ENCODE data around the gene TDRD10.

Gene TDRD10

GRCh38 chr1:154550070-154550469 is 48.1 kb downstream of the TDRD10 start:
- DNase-seq (ENCODE audit: low read depth): no peak
- no peak overlapping the region for H3K4me3 ChIP-seq (ENCODE audit: control insufficient read depth, low read depth, low read length)
- TF ChIP-seq, protein P1, sequence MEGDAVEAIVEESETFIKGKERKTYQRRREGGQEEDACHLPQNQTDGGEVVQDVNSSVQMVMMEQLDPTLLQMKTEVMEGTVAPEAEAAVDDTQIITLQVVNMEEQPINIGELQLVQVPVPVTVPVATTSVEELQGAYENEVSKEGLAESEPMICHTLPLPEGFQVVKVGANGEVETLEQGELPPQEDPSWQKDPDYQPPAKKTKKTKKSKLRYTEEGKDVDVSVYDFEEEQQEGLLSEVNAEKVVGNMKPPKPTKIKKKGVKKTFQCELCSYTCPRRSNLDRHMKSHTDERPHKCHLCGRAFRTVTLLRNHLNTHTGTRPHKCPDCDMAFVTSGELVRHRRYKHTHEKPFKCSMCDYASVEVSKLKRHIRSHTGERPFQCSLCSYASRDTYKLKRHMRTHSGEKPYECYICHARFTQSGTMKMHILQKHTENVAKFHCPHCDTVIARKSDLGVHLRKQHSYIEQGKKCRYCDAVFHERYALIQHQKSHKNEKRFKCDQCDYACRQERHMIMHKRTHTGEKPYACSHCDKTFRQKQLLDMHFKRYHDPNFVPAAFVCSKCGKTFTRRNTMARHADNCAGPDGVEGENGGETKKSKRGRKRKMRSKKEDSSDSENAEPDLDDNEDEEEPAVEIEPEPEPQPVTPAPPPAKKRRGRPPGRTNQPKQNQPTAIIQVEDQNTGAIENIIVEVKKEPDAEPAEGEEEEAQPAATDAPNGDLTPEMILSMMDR (conservative IDR thresholded peaks at IDR 0.05; ENCODE audit: control insufficient read depth, insufficient read depth, low read depth, low read length): no peak

- H3K4me3 ChIP-seq (ENCODE audit: control insufficient read depth, low read depth, low read length): no peak overlapping the region
- DNase-seq (ENCODE audit: low read depth): no peak
- TF ChIP-seq, protein P1 (conservative IDR thresholded peaks at IDR 0.05; ENCODE audit: control insufficient read depth, insufficient read depth, low read depth, low read length): no peak
Measured at GRCh38 chr1:154550657-154551056, 48.6 kb downstream of the TDRD10 start.

DNA sequence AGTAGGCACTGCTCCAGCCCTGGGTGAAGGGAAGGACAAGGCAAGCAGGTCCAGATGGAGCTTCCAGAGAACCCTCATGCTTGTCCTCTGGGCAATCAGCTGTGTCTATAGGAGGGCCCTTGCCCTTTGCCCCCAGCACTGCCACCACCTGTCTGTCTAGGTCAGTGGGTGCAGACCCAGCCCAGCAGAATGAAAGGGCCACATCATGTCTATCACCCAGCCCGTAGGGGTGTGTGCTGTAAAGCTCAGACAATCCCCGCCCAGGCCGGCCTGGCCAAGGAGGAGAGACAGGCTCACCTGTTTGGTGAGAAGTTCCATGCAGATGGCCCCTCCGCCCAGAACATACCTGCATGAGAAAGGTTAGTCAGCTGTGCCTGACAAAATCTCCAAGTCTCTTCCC is 49.5 kb downstream of the TDRD10 start:
- no peak overlapping the region for H3K4me3 ChIP-seq (ENCODE audit: control insufficient read depth, low read depth, low read length)
- no peak for DNase-seq (ENCODE audit: low read depth)
- TF ChIP-seq, protein P1 (conservative IDR thresholded peaks at IDR 0.05; ENCODE audit: control insufficient read depth, insufficient read depth, low read depth, low read length): no peak

DNA sequence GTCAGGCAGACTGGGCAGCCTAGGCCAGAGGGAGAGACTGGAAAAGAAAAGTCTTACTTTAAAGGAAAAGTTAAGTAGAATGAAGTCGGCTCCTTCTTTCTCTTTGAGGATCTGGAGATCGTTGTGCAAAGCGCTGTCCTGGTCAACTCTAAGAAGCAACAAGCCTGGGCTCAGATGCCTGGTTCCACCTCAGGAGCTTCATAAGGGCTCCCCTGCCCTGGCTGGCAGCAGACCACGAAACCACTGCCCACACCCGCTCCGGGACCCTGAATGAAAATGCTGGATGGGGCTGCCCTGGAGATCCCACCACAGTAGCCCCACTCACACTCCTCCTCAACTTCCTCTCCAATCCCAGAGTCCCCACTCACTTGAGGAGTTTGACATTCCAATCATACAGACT is 50.0 kb downstream of the TDRD10 start:
- no peak overlapping the region for H3K4me3 ChIP-seq (ENCODE audit: control insufficient read depth, low read depth, low read length)
- DNase-seq (ENCODE audit: low read depth): no peak
- TF ChIP-seq, protein P1 (conservative IDR thresholded peaks at IDR 0.05; ENCODE audit: control insufficient read depth, insufficient read depth, low read depth, low read length): no peak

- no peak overlapping the region for H3K4me3 ChIP-seq (ENCODE audit: control insufficient read depth, low read depth, low read length)
- TF ChIP-seq, protein P1 (conservative IDR thresholded peaks at IDR 0.05; ENCODE audit: control insufficient read depth, insufficient read depth, low read depth, low read length): no peak
- DNase-seq (ENCODE audit: low read depth): peak; percentile 52
Measured at GRCh38 chr1:154553056-154554030, 51.3 kb downstream of the TDRD10 start.

- H3K4me3 ChIP-seq (ENCODE audit: control insufficient read depth, low read depth, low read length): peak overlapping the region; percentile 87
- peak; percentile 8 for DNase-seq (ENCODE audit: low read depth)
- TF ChIP-seq, protein P1 (conservative IDR thresholded peaks at IDR 0.05; ENCODE audit: control insufficient read depth, insufficient read depth, low read depth, low read length): no peak
Measured at GRCh38 chr1:154556422-154556821, 54.4 kb downstream of the TDRD10 start.

All from fibroblast of mammary gland (primary cell).